ENCODE data around the gene SNAP91.

SNAP91 gene

DNA sequence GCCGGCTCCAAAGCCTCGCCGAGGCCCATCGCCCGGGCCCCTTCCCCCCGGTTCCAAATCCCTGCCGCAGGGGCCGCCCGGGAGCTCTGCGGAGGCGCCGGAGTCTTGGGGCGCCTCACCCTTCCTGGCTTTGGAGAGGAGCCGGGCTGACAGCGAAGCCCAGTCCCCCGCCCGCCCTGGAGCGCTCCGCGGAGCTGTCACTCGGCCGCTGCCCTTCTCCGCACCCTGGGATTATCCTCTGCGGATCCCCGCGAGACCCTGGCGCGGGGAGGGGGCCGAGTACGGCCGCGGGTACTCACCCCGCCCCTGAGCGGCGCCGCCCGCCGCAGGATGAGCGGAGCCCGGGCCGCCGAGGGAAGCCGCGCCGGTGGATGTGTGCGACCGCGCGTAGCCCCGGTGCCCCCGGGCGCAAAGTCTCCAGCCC, 343 bp downstream of the SNAP91 start:
- no peaks in the 10 kb centered on the region for H3K4me1 ChIP-seq (ENCODE audit: insufficient read depth, low read length, severe bottlenecking)
- H3K9me3 ChIP-seq (ENCODE audit: low read length) = no peaks in the 10 kb centered on the region
- no peaks in the 10 kb centered on the region for H3K9me2 ChIP-seq (ENCODE audit: low read depth, low read length)
- peaks cover 4% of the 10 kb centered on the region; the same call in 1 of the 2 replicates for H3K79me2 ChIP-seq (ENCODE audit: insufficient read depth, low read length)
- no peak for TF ChIP-seq EZH2 (IDR thresholded peaks at IDR 0.05; ENCODE audit: borderline replicate concordance, low read length)
- TF ChIP-seq, protein P1, sequence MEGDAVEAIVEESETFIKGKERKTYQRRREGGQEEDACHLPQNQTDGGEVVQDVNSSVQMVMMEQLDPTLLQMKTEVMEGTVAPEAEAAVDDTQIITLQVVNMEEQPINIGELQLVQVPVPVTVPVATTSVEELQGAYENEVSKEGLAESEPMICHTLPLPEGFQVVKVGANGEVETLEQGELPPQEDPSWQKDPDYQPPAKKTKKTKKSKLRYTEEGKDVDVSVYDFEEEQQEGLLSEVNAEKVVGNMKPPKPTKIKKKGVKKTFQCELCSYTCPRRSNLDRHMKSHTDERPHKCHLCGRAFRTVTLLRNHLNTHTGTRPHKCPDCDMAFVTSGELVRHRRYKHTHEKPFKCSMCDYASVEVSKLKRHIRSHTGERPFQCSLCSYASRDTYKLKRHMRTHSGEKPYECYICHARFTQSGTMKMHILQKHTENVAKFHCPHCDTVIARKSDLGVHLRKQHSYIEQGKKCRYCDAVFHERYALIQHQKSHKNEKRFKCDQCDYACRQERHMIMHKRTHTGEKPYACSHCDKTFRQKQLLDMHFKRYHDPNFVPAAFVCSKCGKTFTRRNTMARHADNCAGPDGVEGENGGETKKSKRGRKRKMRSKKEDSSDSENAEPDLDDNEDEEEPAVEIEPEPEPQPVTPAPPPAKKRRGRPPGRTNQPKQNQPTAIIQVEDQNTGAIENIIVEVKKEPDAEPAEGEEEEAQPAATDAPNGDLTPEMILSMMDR (IDR thresholded peaks at IDR 0.05; ENCODE audit: low read length) = no peak
- no peak overlapping the region for H3K4me3 ChIP-seq (ENCODE audit: low read depth, low read length, poor library complexity, severe bottlenecking)
- H4K20me1 ChIP-seq (ENCODE audit: insufficient read depth, low read length) = no peaks in the 10 kb centered on the region
- no peaks in the 10 kb centered on the region for H3K27me3 ChIP-seq (ENCODE audit: insufficient read depth, low read length)
- H3K4me2 ChIP-seq (ENCODE audit: low read length) = no peak overlapping the region
- no peak overlapping the region for H2AFZ ChIP-seq (ENCODE audit: low read length)
- no peaks in the 10 kb centered on the region for H3F3A ChIP-seq (ENCODE audit: insufficient read depth, low read length)
- H3K9ac ChIP-seq (ENCODE audit: low read length) = no peak overlapping the region
- H3K36me3 ChIP-seq (ENCODE audit: insufficient read depth, low read length) = no peaks in the 10 kb centered on the region
- no peak overlapping the region for H3K27ac ChIP-seq (ENCODE audit: low read depth, low read length, poor library complexity, severe bottlenecking)

DNA sequence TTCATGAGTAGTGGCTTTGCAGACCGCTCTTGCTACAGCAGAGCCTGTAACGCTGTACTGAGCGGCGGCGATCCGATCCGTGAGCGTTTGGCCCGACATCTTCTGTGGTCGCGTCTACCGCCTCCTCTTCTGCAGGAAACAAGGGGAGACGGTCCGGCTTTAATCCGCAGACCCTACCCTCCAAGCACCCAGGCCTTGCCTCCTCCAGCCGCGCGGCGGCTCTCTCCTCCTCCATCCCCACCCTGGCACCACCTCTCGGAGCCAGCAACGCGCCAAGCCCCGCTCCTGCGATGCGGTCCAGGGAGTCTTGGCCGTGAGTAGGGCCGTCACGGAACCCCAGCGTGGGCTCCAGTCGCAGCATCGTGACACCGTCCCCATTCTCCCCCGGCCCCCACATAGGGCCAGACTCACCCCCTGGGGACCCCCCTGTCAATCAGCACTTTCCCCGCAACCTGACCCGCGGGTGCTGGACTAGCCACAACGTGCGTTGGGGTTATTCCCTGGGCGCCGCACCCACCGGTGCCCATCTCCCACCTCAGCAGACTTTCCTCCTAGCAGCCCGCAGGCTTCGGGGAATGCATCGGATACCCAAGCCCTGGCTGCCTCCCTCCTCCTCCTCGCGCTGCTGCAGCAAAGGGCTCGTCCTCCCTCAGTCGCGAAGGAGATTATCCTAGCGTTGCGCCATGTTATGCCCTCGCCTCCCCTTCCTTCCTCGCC, 914 bp downstream of the SNAP91 start:
- TF ChIP-seq, protein P1 (IDR thresholded peaks at IDR 0.05; ENCODE audit: low read length) = no peak
- no peaks in the 10 kb centered on the region for H3K9me3 ChIP-seq (ENCODE audit: low read length)
- no peak overlapping the region for H3K4me2 ChIP-seq (ENCODE audit: low read length)
- no peak overlapping the region for H3K4me3 ChIP-seq (ENCODE audit: low read depth, low read length, poor library complexity, severe bottlenecking)
- H3K9me2 ChIP-seq (ENCODE audit: low read depth, low read length) = no peaks in the 10 kb centered on the region
- no peaks in the 10 kb centered on the region for H3F3A ChIP-seq (ENCODE audit: insufficient read depth, low read length)
- H3K9ac ChIP-seq (ENCODE audit: low read length) = no peak overlapping the region
- no peaks in the 10 kb centered on the region for H3K4me1 ChIP-seq (ENCODE audit: insufficient read depth, low read length, severe bottlenecking)
- no peaks in the 10 kb centered on the region for H3K27me3 ChIP-seq (ENCODE audit: insufficient read depth, low read length)
- no peaks in the 10 kb centered on the region for H4K20me1 ChIP-seq (ENCODE audit: insufficient read depth, low read length)
- H2AFZ ChIP-seq (ENCODE audit: low read length) = no peak overlapping the region
- peaks cover 4% of the 10 kb centered on the region; the same call in 1 of the 2 replicates for H3K79me2 ChIP-seq (ENCODE audit: insufficient read depth, low read length)
- no peak overlapping the region for H3K27ac ChIP-seq (ENCODE audit: low read depth, low read length, poor library complexity, severe bottlenecking)
- H3K36me3 ChIP-seq (ENCODE audit: insufficient read depth, low read length) = no peaks in the 10 kb centered on the region

DNA sequence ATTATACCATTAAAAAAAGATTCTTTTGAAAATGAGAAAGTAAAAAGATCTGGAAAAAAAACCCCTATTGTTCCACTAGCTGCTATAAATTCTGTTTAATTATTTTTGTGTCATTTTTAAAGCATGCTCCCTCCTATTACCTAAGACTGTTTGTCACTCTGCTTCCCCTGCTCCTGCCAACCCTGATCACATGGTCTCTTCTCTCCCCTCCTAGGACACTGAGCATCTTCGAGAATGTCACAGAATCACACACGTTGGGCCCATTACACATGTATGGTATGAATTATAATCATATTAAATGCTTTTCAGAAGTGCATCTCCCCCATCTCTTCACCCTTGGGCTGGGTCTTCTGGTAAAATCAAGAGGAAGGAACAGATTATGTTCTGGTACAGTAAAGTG, 6.2 kb downstream of the SNAP91 start:
- Histone ChIP-seq H3K27ac (ENCODE audit: low read depth, low read length, poor library complexity, severe bottlenecking) (no peak overlapping the region), H3K36me3 (ENCODE audit: insufficient read depth, low read length) (no peaks in the 10 kb centered on the region), H2AFZ (ENCODE audit: low read length) (no peak overlapping the region), H3K9ac (ENCODE audit: low read length) (no peak overlapping the region), H3K4me1 (ENCODE audit: insufficient read depth, low read length, severe bottlenecking) (no peaks in the 10 kb centered on the region), H3K4me2 (ENCODE audit: low read length) (no peak overlapping the region), H3K79me2 (ENCODE audit: insufficient read depth, low read length) (peaks cover 4% of the 10 kb centered on the region; the same call in 1 of the 2 replicates), H4K20me1 (ENCODE audit: insufficient read depth, low read length) (no peaks in the 10 kb centered on the region), H3K27me3 (ENCODE audit: insufficient read depth, low read length) (no peaks in the 10 kb centered on the region), H3K9me3 (ENCODE audit: low read length) (no peaks in the 10 kb centered on the region), H3K4me3 (ENCODE audit: low read depth, low read length, poor library complexity, severe bottlenecking) (no peak overlapping the region), H3K9me2 (ENCODE audit: low read depth, low read length) (no peaks in the 10 kb centered on the region), H3F3A (ENCODE audit: insufficient read depth, low read length) (no peaks in the 10 kb centered on the region)
- TF ChIP-seq EZH2 (IDR thresholded peaks at IDR 0.05; ENCODE audit: borderline replicate concordance, low read length) = no peak
- TF ChIP-seq, protein P1 (IDR thresholded peaks at IDR 0.05; ENCODE audit: low read length) = no peak

Data from OCI-LY1 (cell line).